K562 (cell line): ENCODE measurements around the gene ABHD5. TPM values are rescaled to one million over a fixed set of nuclear protein-coding genes. Genes with fewer than 3 reads are reported as not detected.

ENCODE experiments used
- CHD1 ChIP-seq: fragments of 200-600 bp; sonication (generic); IDR thresholded peaks from one replicate; pipeline ENCODE4 v1.6.1; 2012; ENCODE audit warnings: mild to moderate bottlenecking, moderate library complexity, low read length, inconsistent platforms
- CREB1 ChIP-seq, 2 experiments: sonication (generic) in 1 of 2; formaldehyde crosslinking in 1 of 2; IDR thresholded peaks; 2 replicates each; pipeline versions ENCODE4 v1.6.1 to v1.8.0; 2012 to 2022; ENCODE audit warnings: inconsistent platforms in 1 of 2, mild to moderate bottlenecking in 1 of 2, missing genetic modification reagents in 1 of 2, moderate library complexity in 1 of 2
- ESRRB ChIP-seq: fragments of 250-450 bp; sonication (Bioruptor Pico); IDR thresholded peaks from 2 replicates; pipeline ENCODE4 v1.5.0; 2020; ENCODE audit warnings: mild to moderate bottlenecking, moderate library complexity, borderline replicate concordance
- KAT7 ChIP-seq: sonication (generic); formaldehyde crosslinking; IDR thresholded peaks from 2 replicates; pipeline ENCODE4 v1.8.0; 2022; ENCODE audit warnings: missing genetic modification reagents, mild to moderate bottlenecking, borderline replicate concordance
- KDM4B ChIP-seq, 2 experiments: fragments of 450-650 bp in 1 of 2; sonication (generic) in 1 of 2; IDR thresholded peaks; 2 replicates each; pipeline ENCODE4 v1.6.1; 2016 to 2017; ENCODE audit warnings: borderline replicate concordance in 2 of 2, antibody characterized with exemption in 1 of 2, low read depth in 1 of 2, mild to moderate bottlenecking in 1 of 2
- KLF10 ChIP-seq: fragments of 250-450 bp; sonication (Bioruptor Pico); IDR thresholded peaks from 2 replicates; pipeline ENCODE4 v1.6.1; 2021; ENCODE audit warnings: matching md5 sums
- KLF6 ChIP-seq: fragments of 250-450 bp; sonication (Bioruptor Pico); IDR thresholded peaks from 2 replicates; pipeline ENCODE4 v1.4.0; 2020; ENCODE audit warnings: mild to moderate bottlenecking, moderate library complexity, borderline replicate concordance
- MBD1 ChIP-seq: fragments of 250-450 bp; sonication (Bioruptor Pico); IDR thresholded peaks from 2 replicates; pipeline ENCODE4 v1.8.0; 2022; ENCODE audit warnings: inconsistent platforms
- POLR2A ChIP-seq: fragments of 450-650 bp; conservative IDR thresholded peaks from 2 replicates; pipeline ENCODE4 v1.6.1; 2016
- PREB ChIP-seq: sonication (generic); formaldehyde crosslinking; IDR thresholded peaks from 2 replicates; pipeline ENCODE4 v1.8.1; 2023; ENCODE audit warnings: mild to moderate bottlenecking, missing genetic modification reagents
- RBM14 ChIP-seq: fragments of 200-400 bp; formaldehyde crosslinking; IDR thresholded peaks from 2 replicates; pipeline ENCODE4 v1.6.1; 2018; ENCODE audit warnings: low read depth, mild to moderate bottlenecking, low read length, moderate library complexity, borderline replicate concordance; ENCODE audit not compliant: insufficient read depth
- TCF3 ChIP-seq: sonication (generic); formaldehyde crosslinking; IDR thresholded peaks from 2 replicates; pipeline ENCODE4 v1.4.0; 2020; ENCODE audit warnings: mild to moderate bottlenecking, missing genetic modification reagents
- TSHZ1 ChIP-seq: fragments of 250-450 bp; sonication (Bioruptor Pico); IDR thresholded peaks from 2 replicates; pipeline ENCODE4 v1.4.0; 2020; ENCODE audit warnings: mild to moderate bottlenecking, moderate library complexity
- ZKSCAN3 ChIP-seq: fragments of 250-450 bp; sonication (Bioruptor Pico); IDR thresholded peaks from 2 replicates; pipeline ENCODE4 v1.4.0; 2020
- ZKSCAN8 ChIP-seq: fragments of 200-800 bp; sonication (Bioruptor generic); IDR thresholded peaks from 2 replicates; pipeline ENCODE4 v1.6.1; 2016; ENCODE audit warnings: missing genetic modification characterization, missing compliant biosample characterization
- ZNF165 ChIP-seq: fragments of 250-450 bp; sonication (Bioruptor Pico); IDR thresholded peaks from 2 replicates; pipeline ENCODE4 v1.4.0; 2020; ENCODE audit warnings: borderline replicate concordance
- ZNF282 ChIP-seq: sonication (generic); formaldehyde crosslinking; IDR thresholded peaks from 2 replicates; pipeline ENCODE4 v1.8.1; 2023; ENCODE audit warnings: missing genetic modification reagents
- ZNF311 ChIP-seq: fragments of 250-450 bp; sonication (Bioruptor Pico); IDR thresholded peaks from 2 replicates; pipeline ENCODE4 v1.4.0; 2020; ENCODE audit warnings: mild to moderate bottlenecking, moderate library complexity
- ZNF347 ChIP-seq: fragments of 450-650 bp; formaldehyde crosslinking; IDR thresholded peaks from 2 replicates; pipeline ENCODE4 v1.4.0; 2020; ENCODE audit warnings: low read depth, mild to moderate bottlenecking, moderate library complexity
- polyA plus RNA-seq, 8 experiments: library from polyadenylated mRNA; depleted of rRNA in 4 of 8; stranded (reverse) in 5 of 8; unstranded in 3 of 8; fragments of >200 nt; fragmentation: Nextera tagmentation in 2 of 8; fragmentation: Illumina TruSeq in 1 of 8; extraction: Ambion mirVana in 2 of 8; extraction: Trizol in 1 of 8; gene quantifications; 2 replicates each; pipeline versions ENCODE4 v1.2.1 to v1.2.3, GENCODE V29; 2011 to 2014; ENCODE audit warnings: inconsistent platforms in 1 of 8, missing spikeins in 1 of 8
- total RNA-seq, 7 experiments: library from RNA; depleted of rRNA in 6 of 7; stranded (reverse); fragments of >200 nt in 6 of 7; fragmentation: Illumina TruSeq in 2 of 7; extraction: Trizol in 2 of 7; gene quantifications; 2 replicates each; pipeline versions ENCODE4 v1.2.1 to v1.2.3, GENCODE V29; 2011 to 2021; ENCODE audit warnings: low replicate concordance in 1 of 7

ABHD5 gene
- total and polyA plus RNA-seq, 9 of the 15 experiments (the other 6 are each of a cell fraction or from before 2014, with no cell fraction given), result 27.8 to 61.7 (median 39.9) TPM

GRCh38 chr3:43686333-43686699 lies 4.4 kb upstream of the ABHD5 start (continued):
- TF ChIP-seq ZNF311 (CRISPR knock-in tag) (peak; percentile 15; the same call in 1 of the 2 replicates), TSHZ1 (no peak), RBM14 (no peak), PREB (0 out of 2 replicates have a peak, but pooled peaks have one; percentile 30), ZKSCAN3 (CRISPR knock-in tag) (no peak), ZNF282 (CRISPR knock-in tag) (no peak), ZKSCAN8 (CRISPR knock-in tag) (0 out of 2 replicates have a peak, but pooled peaks have one; percentile 2), CHD1 (no peak), KLF6 (CRISPR knock-in tag) (no peak), ZNF347 (CRISPR knock-in tag) (no peak), CREB1 (IDR thresholded peaks at IDR 0.05) (no peak), CREB1 (CRISPR knock-in tag; IDR thresholded peaks at IDR 0.05) (peak; percentile 35; the same call in 1 of the 2 replicates), MBD1 (CRISPR knock-in tag) (peak; percentile 77; the same call in 1 of the 2 replicates), KAT7 (CRISPR knock-in tag) (0 out of 2 replicates have a peak, but pooled peaks have one; percentile 76), KDM4B (IDR thresholded peaks at IDR 0.05; ENCODE audit: borderline replicate concordance in 2 of 2, low read depth in 1 of 2) (no peak), POLR2A (peak; percentile 41; the same call in 1 of the 2 replicates), ESRRB (CRISPR knock-in tag) (no peak), ZNF165 (no peak), KLF10 (CRISPR knock-in tag) (no peak), TCF3 (CRISPR knock-in tag) (no peak)
